ENCODE data around the gene KANK4. TPM values are rescaled to one million over a fixed set of nuclear protein-coding genes. Genes with fewer than 3 reads are reported as not detected.

Gene KANK4
- total RNA-seq, 3 donors from 2014 or later, result not detected

DNA sequence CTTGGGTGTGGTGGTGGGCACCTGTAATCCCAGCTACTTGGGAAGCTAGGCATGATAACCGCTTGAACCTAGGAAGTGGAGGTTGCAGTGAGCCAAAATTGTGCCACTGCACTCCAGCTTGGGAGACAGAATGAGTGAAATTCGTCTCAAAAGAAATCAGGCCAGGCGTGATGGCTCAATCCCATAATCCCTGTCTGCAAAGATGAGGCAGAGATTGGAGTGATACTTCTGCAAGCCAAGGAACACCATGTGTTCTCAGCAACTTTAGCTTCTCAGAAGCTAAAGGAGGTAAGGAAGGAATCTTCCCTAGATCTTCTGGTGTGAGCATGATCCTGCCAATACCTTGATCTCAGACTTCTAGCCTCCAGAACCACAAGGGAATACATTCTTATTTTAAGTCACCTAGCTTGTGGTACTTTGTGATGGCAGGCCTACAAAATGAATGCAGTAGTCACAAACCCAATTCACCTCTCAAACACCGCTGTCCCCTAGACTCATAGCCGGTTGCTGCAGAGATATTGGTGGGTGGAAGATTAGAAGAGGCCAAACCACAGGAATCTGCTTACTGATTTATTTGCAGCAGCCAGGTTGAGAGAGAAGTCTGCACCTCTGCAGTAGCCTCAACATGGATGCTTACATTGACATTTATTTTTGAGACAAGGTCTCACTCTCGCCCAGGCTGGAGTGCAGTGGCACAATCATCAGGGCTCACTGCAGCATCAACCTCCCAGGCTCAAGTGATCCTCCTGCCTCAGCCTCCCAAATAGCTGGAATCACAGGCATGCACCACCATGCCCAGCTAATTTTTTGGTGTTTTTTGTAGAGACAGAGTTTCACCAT lies 105.9 kb downstream of the KANK4 start:
- Mint-ChIP-seq H3K4me3 (no peak overlapping the region), H3K36me3 (ENCODE audit: insufficient read depth) (no peaks in the 10 kb centered on the region), H3K4me1 (ENCODE audit: low read depth) (no peaks in the 10 kb centered on the region), H3K9me3 (peaks cover 16% of the 10 kb centered on the region), H3K27me3 (ENCODE audit: low read depth) (no peaks in the 10 kb centered on the region)
- ATAC-seq (no peak), DNase-seq (no peak)

DNA sequence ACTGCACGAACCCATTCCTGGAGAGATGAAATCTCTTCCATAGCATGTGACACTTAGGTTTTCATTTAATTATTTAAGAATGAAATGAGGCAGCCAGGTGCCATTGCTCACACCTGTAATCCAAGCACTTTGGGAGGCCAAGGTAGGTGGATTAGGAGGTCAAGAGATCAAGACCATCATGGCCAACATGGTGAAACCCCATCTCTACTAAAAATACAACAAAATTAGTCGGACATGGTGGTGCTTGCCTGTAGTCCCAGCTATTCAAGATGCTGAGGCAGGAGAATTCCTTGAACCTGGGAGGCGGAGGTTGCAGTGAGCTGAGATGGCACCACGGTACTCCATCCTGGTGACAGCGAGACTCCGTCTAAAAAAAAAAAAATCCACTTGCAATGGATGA lies 106.8 kb downstream of the KANK4 start:
- no peak for DNase-seq
- Mint-ChIP-seq H3K9me3 (peaks cover 16% of the 10 kb centered on the region), H3K4me1 (ENCODE audit: low read depth) (no peaks in the 10 kb centered on the region), H3K4me3 (no peak overlapping the region), H3K27me3 (ENCODE audit: low read depth) (no peaks in the 10 kb centered on the region), H3K36me3 (ENCODE audit: insufficient read depth) (no peaks in the 10 kb centered on the region)
- ATAC-seq, result no peak

DNA sequence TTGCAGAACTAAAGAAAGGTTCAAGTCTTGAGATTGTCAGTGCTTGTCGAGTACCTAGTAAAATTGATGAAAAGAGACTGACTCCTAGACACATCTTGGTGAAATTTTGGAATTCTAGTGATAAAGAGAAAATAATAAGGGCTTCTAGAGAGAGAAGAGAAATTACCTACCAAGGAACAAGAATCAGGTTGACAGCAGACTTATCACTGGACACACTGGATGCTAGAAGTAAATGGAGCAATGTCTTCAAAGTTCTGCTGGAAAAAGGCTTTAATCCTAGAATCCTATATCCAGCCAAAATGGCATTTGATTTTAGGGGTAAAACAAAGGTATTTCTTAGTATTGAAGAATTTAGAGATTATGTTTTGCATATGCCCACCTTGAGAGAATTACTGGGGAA lies 108.3 kb downstream of the KANK4 start:
- H3K36me3 Mint-ChIP-seq (ENCODE audit: insufficient read depth), result peaks cover 2% of the 10 kb centered on the region
- ATAC-seq, result no peak
- peaks cover 24% of the 10 kb centered on the region for H3K9me3 Mint-ChIP-seq
- no peak overlapping the region for H3K4me3 Mint-ChIP-seq
- no peak for DNase-seq
- H3K27me3 Mint-ChIP-seq (ENCODE audit: low read depth), result no peaks in the 10 kb centered on the region
- no peaks in the 10 kb centered on the region for H3K4me1 Mint-ChIP-seq (ENCODE audit: low read depth)

DNA sequence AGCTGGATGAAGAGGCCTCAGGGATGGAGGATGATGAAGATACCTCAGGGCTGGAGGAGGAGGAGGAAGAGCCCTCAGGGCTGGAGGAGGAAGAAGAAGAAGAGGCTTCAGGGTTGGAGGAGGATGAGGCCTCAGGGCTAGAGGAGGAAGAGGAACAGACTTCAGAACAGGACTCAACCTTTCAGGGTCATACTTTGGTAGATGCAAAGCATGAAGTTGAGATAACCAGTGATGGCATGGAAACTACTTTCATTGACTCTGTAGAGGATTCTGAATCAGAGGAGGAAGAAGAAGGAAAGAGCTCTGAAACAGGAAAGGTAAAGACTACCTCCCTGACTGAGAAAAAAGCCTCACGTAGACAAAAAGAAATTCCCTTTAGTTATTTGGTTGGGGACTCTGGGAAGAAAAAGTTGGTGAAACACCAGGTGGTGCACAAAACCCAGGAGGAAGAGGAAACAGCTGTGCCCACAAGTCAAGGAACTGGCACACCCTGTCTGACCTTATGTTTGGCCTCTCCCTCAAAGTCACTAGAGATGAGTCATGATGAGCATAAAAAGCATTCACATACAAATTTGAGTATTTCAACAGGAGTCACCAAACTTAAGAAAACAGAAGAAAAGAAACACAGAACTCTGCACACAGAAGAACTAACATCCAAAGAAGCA lies 109.2 kb downstream of the KANK4 start:
- ATAC-seq (no peak), DNase-seq (no peak)
- peaks cover 2% of the 10 kb centered on the region for H3K27me3 Mint-ChIP-seq (ENCODE audit: low read depth)
- peaks cover 24% of the 10 kb centered on the region for H3K9me3 Mint-ChIP-seq
- H3K36me3 Mint-ChIP-seq (ENCODE audit: insufficient read depth), result peaks cover 2% of the 10 kb centered on the region
- no peak overlapping the region for H3K4me3 Mint-ChIP-seq
- H3K4me1 Mint-ChIP-seq (ENCODE audit: low read depth), result no peaks in the 10 kb centered on the region

DNA sequence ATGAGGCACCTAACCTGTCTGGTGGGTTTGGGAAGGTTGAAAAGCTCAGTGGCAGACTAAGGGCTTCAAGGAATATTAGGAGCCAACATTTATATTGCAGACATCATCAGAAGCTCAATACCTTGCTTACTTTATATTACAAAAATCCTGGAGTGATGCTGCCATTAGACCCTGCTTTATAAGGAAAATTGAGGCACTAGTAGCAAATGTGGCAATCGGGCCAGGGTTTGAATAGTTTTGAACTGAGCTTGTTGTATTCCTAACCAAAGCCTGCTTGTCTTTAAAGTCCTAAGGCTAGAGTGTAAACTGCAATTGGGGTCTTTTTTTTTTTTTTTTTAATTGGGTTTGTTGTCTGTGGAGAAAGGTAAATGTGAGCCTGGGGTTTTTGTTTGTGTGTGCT lies 110.3 kb downstream of the KANK4 start:
- ATAC-seq (no peak), DNase-seq (no peak)
- Mint-ChIP-seq H3K27me3 (ENCODE audit: low read depth) (peaks cover 4% of the 10 kb centered on the region), H3K4me1 (ENCODE audit: low read depth) (no peaks in the 10 kb centered on the region), H3K4me3 (no peak overlapping the region), H3K9me3 (peaks cover 24% of the 10 kb centered on the region), H3K36me3 (ENCODE audit: insufficient read depth) (peaks cover 2% of the 10 kb centered on the region)

DNA sequence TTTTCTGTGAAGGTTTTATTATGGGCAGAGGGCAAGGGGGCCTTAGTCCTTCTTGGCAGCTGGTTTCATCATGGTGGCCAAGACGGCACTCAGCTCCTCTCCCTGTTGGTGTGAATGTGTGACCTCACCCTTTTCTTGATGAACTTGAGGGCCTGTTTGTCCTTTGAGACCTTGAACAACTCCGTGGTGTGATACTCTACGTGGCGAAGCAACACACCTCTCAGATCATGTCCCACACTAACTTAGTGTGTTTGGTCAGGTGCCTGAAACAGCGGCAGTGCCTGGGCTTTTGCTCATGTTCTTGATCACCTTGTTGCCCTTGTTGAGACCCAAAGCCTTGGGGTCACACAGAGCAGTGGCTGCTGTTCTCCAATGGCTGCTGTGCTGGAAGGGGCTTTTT lies 111.1 kb downstream of the KANK4 start:
- ATAC-seq, result no peak
- Mint-ChIP-seq H3K9me3 (peaks cover 24% of the 10 kb centered on the region), H3K36me3 (ENCODE audit: insufficient read depth) (peaks cover 2% of the 10 kb centered on the region), H3K4me1 (ENCODE audit: low read depth) (no peaks in the 10 kb centered on the region), H3K4me3 (no peak overlapping the region), H3K27me3 (ENCODE audit: low read depth) (peaks cover 4% of the 10 kb centered on the region)
- no peak for DNase-seq

DNA sequence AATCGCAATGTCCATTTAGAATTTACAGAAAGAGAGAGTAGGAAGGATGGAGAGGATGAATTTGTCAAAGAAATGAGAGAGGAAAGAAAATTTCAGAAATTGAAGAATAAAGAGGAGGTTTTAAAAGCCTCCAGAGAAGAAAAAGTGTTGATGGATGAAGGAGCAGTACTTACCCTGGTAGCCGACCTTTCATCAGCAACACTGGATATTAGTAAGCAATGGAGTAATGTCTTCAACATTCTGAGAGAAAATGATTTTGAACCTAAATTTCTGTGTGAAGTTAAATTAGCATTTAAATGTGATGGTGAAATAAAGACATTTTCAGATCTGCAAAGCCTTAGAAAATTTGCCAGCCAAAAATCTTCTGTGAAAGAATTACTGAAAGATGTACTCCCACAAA lies 112.0 kb downstream of the KANK4 start:
- no peaks in the 10 kb centered on the region for H3K4me1 Mint-ChIP-seq (ENCODE audit: low read depth)
- peaks cover 2% of the 10 kb centered on the region for H3K36me3 Mint-ChIP-seq (ENCODE audit: insufficient read depth)
- DNase-seq (no peak), ATAC-seq (no peak)
- peaks cover 24% of the 10 kb centered on the region for H3K9me3 Mint-ChIP-seq
- H3K27me3 Mint-ChIP-seq (ENCODE audit: low read depth), result peaks cover 5% of the 10 kb centered on the region
- H3K4me3 Mint-ChIP-seq, result no peak overlapping the region

DNA sequence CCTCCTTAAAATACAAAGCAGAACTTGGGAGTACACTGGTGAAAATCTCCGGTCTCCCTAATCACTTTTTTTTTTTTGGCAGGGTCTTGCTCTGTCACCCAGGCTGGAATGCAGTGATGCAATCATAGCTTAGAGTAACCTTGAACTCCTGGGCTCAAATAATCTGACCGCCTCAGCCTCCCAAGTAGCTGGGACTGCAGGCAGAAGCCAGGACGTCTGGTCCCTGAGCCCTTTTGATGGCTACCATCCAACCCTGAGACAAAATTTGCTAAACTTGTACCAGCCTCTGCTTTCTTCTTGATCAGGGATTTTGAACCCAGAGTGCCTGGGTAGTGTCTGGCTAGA lies 120.5 kb downstream of the KANK4 start:
- peaks cover 24% of the 10 kb centered on the region for H3K27me3 Mint-ChIP-seq (ENCODE audit: low read depth)
- ATAC-seq (no peak), DNase-seq (no peak)
- H3K4me3 Mint-ChIP-seq, result no peak overlapping the region
- H3K36me3 Mint-ChIP-seq (ENCODE audit: insufficient read depth), result no peaks in the 10 kb centered on the region
- H3K9me3 Mint-ChIP-seq, result no peaks in the 10 kb centered on the region
- H3K4me1 Mint-ChIP-seq (ENCODE audit: low read depth), result peaks cover 2% of the 10 kb centered on the region

DNA sequence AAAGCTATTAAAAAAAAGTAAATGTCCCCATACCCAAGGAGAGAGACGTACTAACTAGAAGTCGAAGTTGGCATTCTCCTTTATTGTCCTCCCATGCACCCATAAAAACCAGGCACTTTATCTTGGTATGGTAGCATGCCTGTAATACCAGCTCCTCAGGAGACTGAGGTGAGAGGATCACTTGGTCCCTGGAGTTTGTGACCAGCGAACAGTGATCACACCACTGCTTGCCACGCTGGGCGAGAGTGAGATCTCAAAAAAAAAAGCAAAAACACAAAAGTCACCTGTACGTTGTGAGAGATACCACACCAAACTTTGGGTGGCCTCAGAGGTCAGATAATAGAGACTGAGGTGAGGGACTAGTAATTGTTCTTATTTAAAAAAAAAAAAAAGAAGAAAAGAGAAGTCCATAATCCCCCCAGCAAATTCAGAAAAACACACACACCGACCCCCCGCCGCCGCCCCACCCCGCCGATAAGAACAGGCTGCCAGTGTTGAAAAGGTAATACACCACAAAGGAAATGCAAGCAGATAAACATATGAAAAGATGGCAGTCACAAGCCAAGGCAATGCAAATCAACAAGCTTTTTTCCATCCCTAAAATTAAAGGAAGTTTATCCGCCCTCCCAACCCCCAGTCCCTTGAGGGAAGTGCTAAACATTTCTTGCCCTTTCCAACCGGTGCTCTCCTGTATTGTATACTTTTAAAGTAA lies 121.0 kb downstream of the KANK4 start:
- Mint-ChIP-seq H3K36me3 (ENCODE audit: insufficient read depth) (no peaks in the 10 kb centered on the region), H3K27me3 (ENCODE audit: low read depth) (peaks cover 29% of the 10 kb centered on the region), H3K9me3 (no peaks in the 10 kb centered on the region), H3K4me3 (no peak overlapping the region), H3K4me1 (ENCODE audit: low read depth) (peaks cover 2% of the 10 kb centered on the region)
- ATAC-seq (no peak), DNase-seq (no peak)

DNA sequence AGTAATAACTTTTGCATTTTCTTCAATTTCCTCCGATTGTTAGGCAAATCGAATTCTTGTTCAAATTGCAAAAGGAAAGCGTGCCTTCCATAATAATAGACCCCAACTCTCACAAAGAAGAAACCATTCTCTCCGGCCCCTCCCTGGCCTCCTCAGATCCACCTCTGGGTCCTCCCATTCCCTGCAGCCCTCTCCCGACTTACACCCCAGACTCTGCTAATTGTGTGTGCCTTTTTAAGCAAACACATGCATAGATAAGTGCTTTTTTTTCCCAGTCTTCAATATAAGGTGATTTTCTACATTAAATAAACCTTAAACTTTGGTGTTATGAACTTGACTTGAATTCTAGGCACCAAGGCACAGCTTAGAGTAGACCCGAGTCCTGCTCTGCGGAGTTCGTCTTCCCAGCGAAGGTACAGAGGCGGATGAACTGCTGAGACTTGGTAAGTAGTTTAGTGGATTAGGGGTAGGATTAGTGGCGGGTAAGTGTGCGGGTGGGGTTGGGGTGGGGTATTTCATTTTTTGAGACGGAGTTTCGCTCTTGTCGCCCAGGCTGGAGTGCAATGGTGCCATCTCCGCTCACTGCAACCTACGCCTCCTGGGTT lies 123.0 kb downstream of the KANK4 start:
- no peak for DNase-seq
- Mint-ChIP-seq H3K27me3 (ENCODE audit: low read depth) (peaks cover 34% of the 10 kb centered on the region), H3K9me3 (no peaks in the 10 kb centered on the region), H3K4me1 (ENCODE audit: low read depth) (peaks cover 2% of the 10 kb centered on the region), H3K4me3 (no peak overlapping the region), H3K36me3 (ENCODE audit: insufficient read depth) (no peaks in the 10 kb centered on the region)
- no peak for ATAC-seq

DNA sequence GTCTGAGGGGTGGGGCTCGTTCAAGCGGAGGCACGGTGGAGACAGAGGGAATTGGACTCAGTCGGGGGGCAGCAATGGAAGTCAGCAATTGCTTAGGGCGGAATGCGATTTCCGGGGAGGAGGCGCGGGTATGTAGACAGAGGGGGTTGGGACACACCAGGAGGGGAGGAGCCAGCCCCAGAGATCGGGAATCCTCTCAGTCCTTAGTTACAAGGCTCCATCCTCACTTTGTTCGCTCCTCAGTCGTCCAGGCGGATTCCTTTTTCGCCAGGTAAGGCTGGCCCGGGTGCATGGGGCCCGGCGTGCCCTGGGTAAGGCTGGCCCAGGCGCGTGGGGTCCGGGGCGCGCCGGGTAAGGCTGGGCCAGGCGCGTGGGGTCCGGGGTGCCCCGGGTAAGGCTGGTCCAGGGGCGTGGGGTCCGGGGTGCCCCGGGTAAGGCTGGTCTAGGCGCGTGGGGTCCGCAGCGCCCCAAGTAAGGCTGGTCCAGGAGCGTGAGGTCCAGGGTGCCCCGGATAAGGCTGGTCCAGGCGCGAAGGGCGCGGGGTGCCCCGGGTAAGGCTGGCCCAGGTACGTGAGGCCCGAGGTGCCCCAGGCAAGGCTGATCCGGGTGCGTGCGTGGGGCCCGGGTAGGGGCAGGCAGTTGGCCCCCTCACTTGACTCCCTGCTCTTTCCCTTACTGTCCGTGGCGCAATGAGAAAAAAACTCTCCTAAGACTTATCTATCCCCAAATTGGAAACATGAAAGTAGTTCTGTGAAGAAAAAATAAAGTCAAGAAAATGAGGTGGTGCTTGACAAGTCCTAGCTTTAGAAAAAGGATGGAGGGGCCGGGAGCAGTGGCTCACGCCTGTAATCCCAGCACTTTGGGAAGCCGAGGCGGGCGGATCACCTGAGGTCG lies 124.3 kb downstream of the KANK4 start, which contains the start of gene L1TD1:
Gene L1TD1, plus strand, starts transcription at position 199 of the 894 bp plus-strand sequence. CDS start 11,780 bp downstream, outside the sequence.
- H3K4me1 Mint-ChIP-seq (ENCODE audit: low read depth), result peaks cover 2% of the 10 kb centered on the region
- no peak within 1 kb of the TSS for H3K4me3 Mint-ChIP-seq
- H3K9me3 Mint-ChIP-seq, result no peaks in the 10 kb centered on the region
- no peaks in the 10 kb centered on the region for H3K36me3 Mint-ChIP-seq (ENCODE audit: insufficient read depth)
- ATAC-seq (peak in 1 of 2 donors; percentile 23), DNase-seq (no peak)
- peaks cover 34% of the 10 kb centered on the region for H3K27me3 Mint-ChIP-seq (ENCODE audit: low read depth)

DNA sequence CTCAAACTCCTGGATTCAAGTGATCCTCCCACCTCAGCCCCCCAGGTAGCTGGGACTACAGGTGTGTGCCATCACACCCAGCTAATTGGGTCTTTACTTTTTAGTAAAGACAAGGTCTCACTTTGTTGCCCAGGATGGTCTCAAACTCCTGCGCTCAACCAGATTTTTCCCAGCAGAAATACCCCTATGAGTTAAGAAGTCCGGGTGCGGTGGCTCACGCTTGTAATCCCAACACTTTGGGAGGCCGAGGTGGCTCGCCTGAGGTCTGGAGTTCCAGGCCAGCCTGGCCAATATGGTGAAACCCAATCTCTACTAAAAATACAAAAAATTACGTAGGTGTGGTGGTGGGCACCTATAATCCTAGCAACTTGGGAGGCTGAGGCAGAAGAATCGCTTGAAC lies 131.1 kb downstream of the KANK4 start:
- Mint-ChIP-seq H3K4me1 (ENCODE audit: low read depth) (no peaks in the 10 kb centered on the region), H3K4me3 (no peak overlapping the region), H3K27me3 (ENCODE audit: low read depth) (peaks cover 6% of the 10 kb centered on the region), H3K36me3 (ENCODE audit: insufficient read depth) (no peaks in the 10 kb centered on the region), H3K9me3 (no peaks in the 10 kb centered on the region)
- no peak for ATAC-seq
- no peak for DNase-seq

DNA sequence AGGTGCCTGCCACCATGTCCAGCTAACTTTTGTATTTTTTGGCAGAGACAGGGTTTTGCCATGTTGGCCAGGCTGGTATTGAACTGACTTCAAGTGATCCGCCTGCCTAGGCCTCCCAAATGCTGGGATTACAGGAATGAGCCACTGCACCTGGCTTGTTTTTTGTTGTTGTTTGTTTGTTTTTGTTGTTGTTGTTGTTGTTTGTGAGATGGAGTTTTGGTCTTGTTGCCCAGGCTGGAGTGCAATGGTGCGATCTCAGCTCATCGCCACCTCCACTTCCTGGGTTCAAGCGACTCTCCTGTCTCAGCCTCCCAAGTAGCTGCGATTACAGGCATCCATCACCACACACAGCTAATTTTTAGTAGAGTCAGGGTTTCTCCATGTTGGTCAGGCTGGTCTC lies 131.7 kb downstream of the KANK4 start:
- ATAC-seq (no peak), DNase-seq (no peak)
- no peaks in the 10 kb centered on the region for H3K9me3 Mint-ChIP-seq
- H3K4me3 Mint-ChIP-seq, result no peak overlapping the region
- no peaks in the 10 kb centered on the region for H3K36me3 Mint-ChIP-seq (ENCODE audit: insufficient read depth)
- H3K4me1 Mint-ChIP-seq (ENCODE audit: low read depth), result no peaks in the 10 kb centered on the region
- H3K27me3 Mint-ChIP-seq (ENCODE audit: low read depth), result peaks cover under 1% of the 10 kb centered on the region
